HUDEP-2 (cell line): ENCODE measurements around the gene GINS1.
"Not testable (repeated sequence)": the region's sequence is repeated elsewhere in the genome, so short reads cannot be mapped to it uniquely, and the experiment has no call there.

Experiments
- DNase-seq, 76 experiments: peaks; one replicate each; lab custom pipeline; 2025; ENCODE audit not compliant: unreplicated experiment in 76 of 76; lab: John Stamatoyannopoulos, UW

GINS1 gene

GRCh38 chr20:25471020-25471419 is 63.5 kb downstream of the GINS1 start:
- no peak for DNase-seq

GRCh38 chr20:25473297-25473696 is 65.8 kb downstream of the GINS1 start:
- not testable (repeated sequence) for DNase-seq

- no peak for DNase-seq
Observed at GRCh38 chr20:25476106-25477013, 68.9 kb downstream of the GINS1 start.

- DNase-seq = no peak
Observed at GRCh38 chr20:25477014-25477882, 69.8 kb downstream of the GINS1 start.

GRCh38 chr20:25478889-25479568 is 71.6 kb downstream of the GINS1 start:
- no peak for DNase-seq

GRCh38 chr20:25479638-25480037 is 72.2 kb downstream of the GINS1 start:
- DNase-seq = no peak

GRCh38 chr20:25480156-25480555 is 72.7 kb downstream of the GINS1 start:
- no peak for DNase-seq

GRCh38 chr20:25480797-25481196 is 73.3 kb downstream of the GINS1 start:
- DNase-seq = no peak

GRCh38 chr20:25481235-25481917 is 73.9 kb downstream of the GINS1 start:
- no peak for DNase-seq

- DNase-seq = no peak
Observed at GRCh38 chr20:25481918-25482253, 74.4 kb downstream of the GINS1 start.

GRCh38 chr20:25483431-25484132 is 76.1 kb downstream of the GINS1 start:
- no peak for DNase-seq

GRCh38 chr20:25484224-25484846 is 76.9 kb downstream of the GINS1 start:
- no peak for DNase-seq

GRCh38 chr20:25484911-25485511 is 77.5 kb downstream of the GINS1 start:
- DNase-seq = no peak

GRCh38 chr20:25485872-25486271 is 78.4 kb downstream of the GINS1 start:
- no peak for DNase-seq

GRCh38 chr20:25486377-25486776 is 78.9 kb downstream of the GINS1 start:
- DNase-seq = no peak

GRCh38 chr20:25487306-25487705 is 79.8 kb downstream of the GINS1 start:
- DNase-seq = no peak

- DNase-seq = no peak
Observed at GRCh38 chr20:25487975-25488374, 80.5 kb downstream of the GINS1 start.

GRCh38 chr20:25489221-25489871 is 81.9 kb downstream of the GINS1 start:
- no peak for DNase-seq
